Cardiac septum (tissue), 1 donor: Measurements from ENCODE around the gene TMEM119. TPM values are rescaled to one million over a fixed set of nuclear protein-coding genes. Genes with fewer than 3 reads are reported as not detected.

Experiments used
- DNase-seq: peaks from one replicate; pipeline ENCODE4 v3.0.0-alpha.2; 2020; ENCODE audit warnings: low spot score
- intact Hi-C: fragments of 100-400 bp; cut with DNase I; formaldehyde crosslinking; loops from one replicate; pipeline ENCODE4 v1.14.0; 2022
- total RNA-seq: library from RNA; stranded (reverse); fragmentation: NEBNext Ultra II Directional; extraction: Animal tissue kit (Norgen Biotek cat#: 25700); gene quantifications from one replicate; pipeline ENCODE4 v1.2.1, GENCODE V29; 2021
- donor health status: DM: no; HTN: no; CAD: no.

TMEM119 gene
- total RNA-seq, 1 donor from 2014 or later = 3.4 TPM

GRCh38 chr12:108572166-108572790 lies 25.6 kb downstream of the TMEM119 start:
- intact Hi-C loops = no loop called here
- DNase-seq = peak; percentile 53

- peak; percentile 43 for DNase-seq
- intact Hi-C loops = loop anchor here (2.0 kb wide), 1 partner anchor 47 kb away; no protein-coding TSS in a partner anchor
Observed at GRCh38 chr12:108571609-108572165, 26.2 kb downstream of the TMEM119 start.

GRCh38 chr12:108570743-108571608 lies 26.9 kb downstream of the TMEM119 start:
- intact Hi-C loops = loop anchor here (2.0 kb wide), 1 partner anchor 48 kb away; no protein-coding TSS in a partner anchor
- peak; percentile 55 for DNase-seq

- intact Hi-C loops = no loop called here
- no peak for DNase-seq
Observed at GRCh38 chr12:108568338-108569154, 29.3 kb downstream of the TMEM119 start.

- intact Hi-C loops = no loop called here
Observed at GRCh38 chr12:108567406-108568337, 30.2 kb downstream of the TMEM119 start.

GRCh38 chr12:108566452-108566851 lies 31.4 kb downstream of the TMEM119 start:
- DNase-seq = no peak
- intact Hi-C loops = no loop called here

More at GRCh38 chr12:108567406-108568337, 30.2 kb downstream of the TMEM119 start:
- DNase-seq = no peak

GRCh38 chr12:108565976-108566375 lies 31.9 kb downstream of the TMEM119 start:
- intact Hi-C loops = loop anchor here (2.0 kb wide), 1 partner anchor 527 kb away; the partner anchor contains the start of gene ALKBH2
- peak; percentile 85 for DNase-seq

- intact Hi-C loops = loop anchor here (2.0 kb wide), 1 partner anchor 528 kb away; the partner anchor contains the start of gene ALKBH2
- no peak for DNase-seq
Observed at GRCh38 chr12:108565146-108565545, 32.7 kb downstream of the TMEM119 start.

- intact Hi-C loops = loop anchor here (2.0 to 5.0 kb wide), 3 partner anchors 293 to 528 kb away; partner anchors contain the start of genes ALKBH2 and SSH1
- no peak for DNase-seq
Observed at GRCh38 chr12:108564724-108565123, 33.2 kb downstream of the TMEM119 start.

GRCh38 chr12:108563804-108564151 lies 34.1 kb downstream of the TMEM119 start:
- intact Hi-C loops = loop anchor here (1.0 to 5.0 kb wide), 5 partner anchors 55 to 529 kb away; partner anchors contain the start of genes ALKBH2 and SSH1
- no peak for DNase-seq

GRCh38 chr12:108563136-108563803 lies 34.6 kb downstream of the TMEM119 start:
- intact Hi-C loops = loop anchor here (1.0 to 5.0 kb wide), 4 partner anchors 55 to 384 kb away; partner anchors contain the start of gene SSH1

GRCh38 chr12:108562348-108563135 lies 35.3 kb downstream of the TMEM119 start, which contains the start of gene ISCU:
ISCU (plus strand) TSS chr12:108562596; CDS start chr12:108562623, 27 bp downstream.
- peak; percentile 99 for DNase-seq
- intact Hi-C loops = loop anchor here (1.0 to 5.0 kb wide), 4 partner anchors 56 to 385 kb away; partner anchors contain the start of gene SSH1

More at GRCh38 chr12:108563136-108563803, 34.6 kb downstream of the TMEM119 start:
- peak; percentile 90 for DNase-seq

GRCh38 chr12:108561852-108562347 lies 36.0 kb downstream of the TMEM119 start:
- intact Hi-C loops = loop anchor here (2.0 to 5.0 kb wide), 3 partner anchors 241 to 385 kb away; partner anchors contain the start of gene SSH1
- no peak for DNase-seq

- peak; percentile 89 for DNase-seq
- intact Hi-C loops = loop anchor here (5.0 kb wide), 2 partner anchors 296 to 386 kb away; partner anchors contain the start of gene SSH1
Observed at GRCh38 chr12:108560752-108561719, 36.8 kb downstream of the TMEM119 start, which contains the start of gene SART3. SART3 (minus strand) TSS chr12:108561173; CDS start chr12:108561154, 19 bp downstream.

GRCh38 chr12:108560321-108560721 lies 37.6 kb downstream of the TMEM119 start:
- DNase-seq = no peak
- intact Hi-C loops = loop anchor here (5.0 kb wide), 2 partner anchors 297 to 387 kb away; partner anchors contain the start of gene SSH1
